HCT116 (cell line): ENCODE data around the gene ATP6V0C. TPM values are rescaled to one million over a fixed set of nuclear protein-coding genes. Genes with fewer than 3 reads are reported as not detected.

Experiments
- ATAC-seq: fragments of 200-7000 bp; cut with Tn5 transposase; 2 replicates; pipeline ENCODE4 v1.9.1; 2020; ENCODE audit warnings: mild to moderate bottlenecking, moderate library complexity
- BruUV-seq: library from RNA; stranded (reverse); fragments of 400-500 nt; replicated peaks from 2 replicates; lab custom pipeline; 2021; lab: Mats Ljungman, UMichigan
- CTCF ChIA-PET: fragments of 300-600 bp; sonication (Branson Sonifier 250); formaldehyde crosslinking; loops from one replicate; lab custom pipeline; 2021; ENCODE audit warnings: antibody characterized with exemption; lab: Charles Lee
- POLR2A ChIA-PET: fragments of 300-600, 350-600 bp; sonication (Branson Sonifier 250); formaldehyde crosslinking; loops from one replicate; lab custom pipeline; 2021; ENCODE audit warnings: antibody characterized with exemption; lab: Charles Lee
- RAD21 ChIA-PET, 2 experiments: fragments of 300-600 bp; sonication (Branson Sonifier 250); formaldehyde crosslinking; loops; one replicate each; lab custom pipeline; 2023; ENCODE audit warnings: low total read pairs in 2 of 2; ENCODE audit not compliant: uncharacterized antibody in 2 of 2, unreplicated experiment in 2 of 2, low non-redundant PET in 1 of 2; lab: Charles Lee
- DNase-seq: peaks from one replicate; pipeline ENCODE4 v3.0.0-alpha.2; 2010; ENCODE audit warnings: low read depth, low spot score
- H2AFZ ChIP-seq: fragments of 200-600 bp; shearing (Covaris generic), sonication (generic); 2 replicates; pipeline ENCODE4 v1.6.1; 2017; ENCODE audit warnings: low read depth, mixed run types, mixed read lengths, antibody characterized with exemption, low read length; ENCODE audit not compliant: poor library complexity, severe bottlenecking
- H3K27ac ChIP-seq: 2 replicates; pipeline ENCODE4 v1.5.1; 2012; ENCODE audit warnings: low read depth, low read length
- H3K27me3 ChIP-seq: fragments of 200-600 bp; sonication (generic); 2 replicates; pipeline ENCODE4 v1.6.1; 2016; ENCODE audit warnings: mixed run types, low read length, mixed read lengths; ENCODE audit not compliant: insufficient read depth
- H3K36me3 ChIP-seq, 2 experiments: fragments of 200-500 bp in 1 of 2; fragments of 200-600 bp in 1 of 2; sonication (Bioruptor generic) in 1 of 2; sonication (generic) in 1 of 2; 2 replicates each; pipeline versions ENCODE4 v1.5.1 to v1.6.1; 2014 to 2016; ENCODE audit warnings: low read length in 2 of 2, inconsistent platforms in 1 of 2, mixed read lengths in 1 of 2, mixed run types in 1 of 2; ENCODE audit not compliant: insufficient read depth in 2 of 2, control insufficient read depth in 1 of 2
- H3K4me1 ChIP-seq, 2 experiments: fragments of 200-600 bp in 1 of 2; sonication (generic) in 1 of 2; 2 replicates each; pipeline versions ENCODE4 v1.5.1 to v1.6.1; 2012 to 2017; ENCODE audit warnings: low read length in 2 of 2, inconsistent platforms in 1 of 2, mild to moderate bottlenecking in 1 of 2, mixed read lengths in 1 of 2, mixed run types in 1 of 2, moderate library complexity in 1 of 2; ENCODE audit not compliant: insufficient read depth in 2 of 2, control insufficient read depth in 1 of 2
- H3K4me2 ChIP-seq: fragments of 200-600 bp; sonication (generic); 2 replicates; pipeline ENCODE4 v1.6.1; 2017; ENCODE audit warnings: mixed run types, low read length, mixed read lengths
- H3K4me3 ChIP-seq, 2 experiments: fragments of 200-600 bp in 1 of 2; sonication (generic) in 1 of 2; replicated peaks in 1 of 2; 2 replicates each; pipeline ENCODE4 v1.5.1; 2011 to 2016; ENCODE audit warnings: low read length in 2 of 2, control low read depth in 1 of 2, low read depth in 1 of 2, mild to moderate bottlenecking in 1 of 2, mixed read lengths in 1 of 2, mixed run types in 1 of 2
- H3K79me2 ChIP-seq: fragments of 200-600 bp; sonication (generic); 2 replicates; pipeline ENCODE4 v1.6.1; 2017; ENCODE audit warnings: mild to moderate bottlenecking, mixed run types, low read length, moderate library complexity, mixed read lengths; ENCODE audit not compliant: insufficient read depth
- H3K9ac ChIP-seq: fragments of 200-600 bp; sonication (generic); 2 replicates; pipeline ENCODE4 v1.6.1; 2016; ENCODE audit warnings: low read length, mixed read lengths
- H3K9me2 ChIP-seq: fragments of 200-600 bp; sonication (generic), shearing (Covaris generic); 2 replicates; pipeline ENCODE4 v1.6.1; 2017; ENCODE audit warnings: mixed run types, mild to moderate bottlenecking, moderate library complexity; ENCODE audit not compliant: insufficient read depth
- H3K9me3 ChIP-seq, 2 experiments: fragments of 200-500 bp in 1 of 2; fragments of 200-600 bp in 1 of 2; sonication (Bioruptor generic) in 1 of 2; sonication (generic) in 1 of 2; 2 replicates each; pipeline ENCODE4 v1.6.1; 2014 to 2017; ENCODE audit warnings: low read length in 2 of 2, mixed read lengths in 2 of 2, inconsistent platforms in 1 of 2, low read depth in 1 of 2, mild to moderate bottlenecking in 1 of 2, mixed run types in 1 of 2, moderate library complexity in 1 of 2; ENCODE audit not compliant: control insufficient read depth in 1 of 2, insufficient read depth in 1 of 2
- H4K20me1 ChIP-seq: fragments of 200-600 bp; sonication (generic), shearing (Covaris generic); 2 replicates; pipeline ENCODE4 v1.6.1; 2017; ENCODE audit warnings: mixed run types, mild to moderate bottlenecking, moderate library complexity; ENCODE audit not compliant: insufficient read depth
- CBX3 ChIP-seq: IDR thresholded peaks from 2 replicates; pipeline ENCODE4 v1.6.1; 2012; ENCODE audit warnings: low read depth
- EGR1 ChIP-seq: IDR thresholded peaks from 2 replicates; pipeline ENCODE4 v1.6.1; 2012; ENCODE audit warnings: low read depth
- EZH2 ChIP-seq: fragments of 200-600 bp; sonication (generic); IDR thresholded peaks from 2 replicates; pipeline ENCODE4 v1.6.1; 2017; ENCODE audit warnings: antibody characterized with exemption, mixed run types
- EZH2phosphoT487 ChIP-seq: fragments of 200-600 bp; IDR thresholded peaks from 2 replicates; pipeline ENCODE4 v1.6.1; 2018; ENCODE audit warnings: antibody characterized with exemption, borderline replicate concordance
- POLR2A ChIP-seq: IDR thresholded peaks from 2 replicates; pipeline ENCODE4 v1.7.0; 2011; ENCODE audit warnings: borderline replicate concordance; ENCODE audit not compliant: insufficient read depth, insufficient read length; ENCODE audit errors: extremely low read depth
- POLR2AphosphoS5 ChIP-seq: IDR thresholded peaks from 2 replicates; pipeline ENCODE4 v1.6.1; 2011; ENCODE audit warnings: mild to moderate bottlenecking, low read depth, low read length, moderate library complexity
- RAD21 ChIP-seq: IDR thresholded peaks from 2 replicates; pipeline ENCODE4 v1.6.1; 2012; ENCODE audit warnings: low read depth, mild to moderate bottlenecking
- REST ChIP-seq: IDR thresholded peaks from 2 replicates; pipeline ENCODE4 v1.6.1; 2012; ENCODE audit warnings: low read depth
- SIN3A ChIP-seq: IDR thresholded peaks from 2 replicates; pipeline ENCODE4 v1.6.1; 2012; ENCODE audit warnings: low read depth
- SRF ChIP-seq: IDR thresholded peaks from 2 replicates; pipeline ENCODE4 v1.6.1; 2012; ENCODE audit warnings: low read depth
- TCF7L2 ChIP-seq: IDR thresholded peaks from 2 replicates; pipeline ENCODE4 v1.7.0; 2011; ENCODE audit warnings: borderline replicate concordance, inconsistent platforms; ENCODE audit not compliant: insufficient read depth, insufficient read length; ENCODE audit errors: extremely low read depth
- YY1 ChIP-seq: IDR thresholded peaks from 2 replicates; pipeline ENCODE4 v1.6.1; 2011; ENCODE audit warnings: low read length, low read depth, moderate library complexity, mild to moderate bottlenecking; ENCODE audit not compliant: insufficient replicate concordance; ENCODE audit errors: extremely low read depth
- intact Hi-C: fragments of 100-400 bp; cut with micrococcal nuclease; formaldehyde crosslinking; loops from 2 replicates; pipeline ENCODE4 v1.10.0; 2022
- total RNA-seq: library from RNA; stranded (reverse); gene quantifications from one replicate; pipeline ENCODE4 v1.2.1, GENCODE V29; 2021; ENCODE audit not compliant: unreplicated experiment

The ATP6V0C gene
- total RNA-seq, 1 experiment from 2014 or later, result 187 TPM

- Histone ChIP-seq H3K79me2 (no peaks in the 10 kb centered on the region), H3K9me2 (no peaks in the 10 kb centered on the region), H3K9me3 (no peaks in the 10 kb centered on the region), H3K27me3 (no peaks in the 10 kb centered on the region), H4K20me1 (no peaks in the 10 kb centered on the region), H3K4me3 (no peak overlapping the region), H3K36me3 (no peaks in the 10 kb centered on the region; a peak in 1 of 4 replicates), H3K9ac (no peak overlapping the region), H3K4me1 (peaks cover 0 to 6% of the 10 kb centered on the region in 2 experiments; a peak in 2 of 4 replicates), H3K27ac (no peak overlapping the region), H3K4me2 (no peak overlapping the region), H2AFZ (no peak overlapping the region)
- DNase-seq (no peak), ATAC-seq (peak; percentile 68)
- ChIA-PET RAD21 (no interaction called here), CTCF (no interaction called here), POLR2A (no interaction called here)
- BruUV-seq, result no TSS peak
- no peak for TF ChIP-seq CBX3
- TF ChIP-seq EZH2phosphoT487, result no peak
- TF ChIP-seq TCF7L2, result no peak
- TF ChIP-seq EGR1, result no peak
- TF ChIP-seq EZH2, result no peak
- no peak for TF ChIP-seq SIN3A
- no peak for TF ChIP-seq REST
- no peak for TF ChIP-seq YY1
- TF ChIP-seq RAD21, result no peak
- TF ChIP-seq POLR2AphosphoS5, result no peak
- no peak for TF ChIP-seq POLR2A
- TF ChIP-seq SRF, result no peak
- intact Hi-C loops, result loop anchor here (10.0 kb wide), 2 partner anchors 242 to 312 kb away; partner anchors contain the start of genes CASKIN1 and RNPS1
Measured at GRCh38 chr16:2507052-2507659, 6.6 kb upstream of the ATP6V0C start.
